Motor neuron (in vitro differentiated cells): ENCODE measurements around the gene NUDT8. TPM values are rescaled to one million over a fixed set of nuclear protein-coding genes. Genes with fewer than 3 reads are reported as not detected.
A peak's percentile ranks its signal among the peaks of the same experiment; 100 is the strongest.

Experiments used
- ATAC-seq, 8 experiments: fragments of 200-7000 bp; cut with Tn5 transposase; replicated peaks in 6 of 8; 2 replicates each; pipeline ENCODE4 v1.8.0; 2021; ENCODE audit warnings: mild to moderate bottlenecking in 8 of 8, moderate library complexity in 8 of 8
- H3K27ac ChIP-seq, 2 donors: fragments of 250-450 bp; sonication (Bioruptor Pico); 2 replicates each; pipeline ENCODE4 v1.9.0; 2021; ENCODE audit warnings: antibody characterized with exemption in 2 of 2, mild to moderate bottlenecking in 2 of 2, moderate library complexity in 1 of 2
- H3K4me1 ChIP-seq, 2 donors: fragments of 250-450 bp; sonication (Bioruptor Pico); replicated peaks in 1 of 2; 2 replicates each; pipeline ENCODE4 v1.6.1; 2021; ENCODE audit warnings: antibody characterized with exemption in 2 of 2, mild to moderate bottlenecking in 2 of 2, moderate library complexity in 1 of 2
- H3K4me3 ChIP-seq, 5 donors: fragments of 250-450 bp; sonication (Bioruptor Pico); 2 replicates each; pipeline ENCODE4 v1.9.0; 2021; ENCODE audit warnings: antibody characterized with exemption in 5 of 5, mild to moderate bottlenecking in 5 of 5, moderate library complexity in 4 of 5
- WGBS, 10 experiments: fragments of 450-650 bp; shearing (Covaris generic); methylation state at CpG; one replicate each; pipeline ENCODE4 v1.0.0; 2022; 5-methylcytosine and 5-hydroxymethylcytosine counted together
- in situ Hi-C, 9 experiments: fragments of 400-800 bp; cut with MboI; loops; one replicate each; pipeline ENCODE4 v1.15.0; 2021; ENCODE audit warnings: low sequenced_read_pairs in 9 of 9, low pct_unique_long_range_greater_than_20kb in 2 of 9; ENCODE audit not compliant: unreplicated experiment in 9 of 9
- total RNA-seq, 8 experiments: library from RNA; unstranded; fragments of 300-600 nt; gene quantifications; 2 replicates each; pipeline versions ENCODE4 v1.2.3 to v1.2.4, GENCODE V29; 2022

The NUDT8 gene
- total RNA-seq, 8 experiments from 2014 or later = 3.3 to 13.3 (median 5.1) TPM

GRCh38 chr11:67615728-67616430, 13.9 kb downstream of the NUDT8 start:
- H3K4me1 ChIP-seq = peaks cover 0 to 2% of the 10 kb centered on the region in 2 donors
- in situ Hi-C loops = no loop called here
- no peak overlapping the region for H3K27ac ChIP-seq
- no peak overlapping the region for H3K4me3 ChIP-seq
- WGBS, 10 experiments = 80 to 87% methylated on average over 1 to 3 of the region's 34 CpGs; no CpG with 5 or more reads in 8 of the 10 experiments
- ATAC-seq = peak in 2 of 8 experiments; percentile 1 to 3

- WGBS, 10 experiments = 80 to 100% (median 93%) methylated on average over 1 to 3 of the region's 18 CpGs; no CpG with 5 or more reads in 7 of the 10 experiments
- in situ Hi-C loops = no loop called here
- H3K27ac ChIP-seq = no peak overlapping the region
- peaks cover 0 to 2% of the 10 kb centered on the region in 2 donors for H3K4me1 ChIP-seq
- ATAC-seq = peak in 7 of 8 experiments; percentile 1 to 50 (median 6)
- H3K4me3 ChIP-seq = no peak overlapping the region
Measured at GRCh38 chr11:67614730-67615714, 14.7 kb downstream of the NUDT8 start.

- in situ Hi-C loops = no loop called here
- Histone ChIP-seq H3K27ac (no peak overlapping the region), H3K4me3 (no peak overlapping the region), H3K4me1 (no peaks in the 10 kb centered on the region)
- WGBS, 10 experiments = 18 to 50% (median 40%) methylated on average over 2 to 4 of the region's 23 CpGs; no CpG with 5 or more reads in 6 of the 10 experiments
- peak; percentile 39 to 78 (median 60) for ATAC-seq
Measured at GRCh38 chr11:67613960-67614715, 15.6 kb downstream of the NUDT8 start.

GRCh38 chr11:67613313-67613959, 16.3 kb downstream of the NUDT8 start:
- in situ Hi-C loops = no loop called here
- WGBS, 10 experiments = 70 to 100% (median 90%) methylated on average over 1 to 9 of the region's 17 CpGs; no CpG with 5 or more reads in 4 of the 10 experiments
- peak in 5 of 8 experiments; percentile 3 to 12 (median 6) for ATAC-seq
- Histone ChIP-seq H3K27ac (no peak overlapping the region), H3K4me3 (no peak overlapping the region), H3K4me1 (no peaks in the 10 kb centered on the region)

- in situ Hi-C loops = no loop called here
- H3K4me3 ChIP-seq = no peak overlapping the region
Measured at GRCh38 chr11:67612751-67613150, 17.0 kb downstream of the NUDT8 start.

GRCh38 chr11:67611704-67612587, 17.8 kb downstream of the NUDT8 start:
- ATAC-seq = no peak
- H3K4me3 ChIP-seq = no peak overlapping the region
- H3K4me1 ChIP-seq = peaks cover 6% of the 10 kb centered on the region in 2 donors
- in situ Hi-C loops = no loop called here
- no peak overlapping the region for H3K27ac ChIP-seq
- 77 to 100% (median 81%) methylated on average over 2 to 6 of the region's 37 CpGs; no CpG with 5 or more reads in 7 of the 10 experiments for WGBS, 10 experiments

More at GRCh38 chr11:67612751-67613150, 17.0 kb downstream of the NUDT8 start:
- Histone ChIP-seq H3K27ac (no peak overlapping the region), H3K4me1 (peaks cover 1 to 2% of the 10 kb centered on the region in 2 donors)
- no peak for ATAC-seq
- 60% methylated on average over 1 of the region's 13 CpGs; no CpG with 5 or more reads in 9 of the 10 experiments for WGBS, 10 experiments

- no peak overlapping the region for H3K27ac ChIP-seq
- in situ Hi-C loops = no loop called here
- peaks cover 7% of the 10 kb centered on the region in 2 donors for H3K4me1 ChIP-seq
- no peak for ATAC-seq
- no peak overlapping the region for H3K4me3 ChIP-seq
- WGBS, 10 experiments = 70 to 90% methylated on average over 2 of the region's 14 CpGs; no CpG with 5 or more reads in 8 of the 10 experiments
Measured at GRCh38 chr11:67611165-67611564, 18.6 kb downstream of the NUDT8 start.

GRCh38 chr11:67610302-67610868, 19.4 kb downstream of the NUDT8 start:
- in situ Hi-C loops = no loop called here
- Histone ChIP-seq H3K4me1 (peaks cover 9 to 12% of the 10 kb centered on the region in 2 donors), H3K27ac (no peak overlapping the region), H3K4me3 (no peak overlapping the region)
- ATAC-seq = no peak
- WGBS, 10 experiments = 70 to 95% (median 92%) methylated on average over 2 to 4 of the region's 15 CpGs; no CpG with 5 or more reads in 6 of the 10 experiments

GRCh38 chr11:67609316-67609715, 20.4 kb downstream of the NUDT8 start:
- 100% methylated on average over 2 of the region's 10 CpGs; no CpG with 5 or more reads in 9 of the 10 experiments for WGBS, 10 experiments
- Histone ChIP-seq H3K27ac (no peak overlapping the region), H3K4me1 (peaks cover 10 to 12% of the 10 kb centered on the region in 2 donors), H3K4me3 (no peak overlapping the region)
- no peak for ATAC-seq
- in situ Hi-C loops = no loop called here

- Histone ChIP-seq H3K27ac (no peak overlapping the region), H3K4me3 (no peak overlapping the region), H3K4me1 (peaks cover 12 to 13% of the 10 kb centered on the region in 2 donors)
- 100% methylated on average over 1 of the region's 8 CpGs; no CpG with 5 or more reads in 8 of the 10 experiments for WGBS, 10 experiments
- no peak for ATAC-seq
- in situ Hi-C loops = no loop called here
Measured at GRCh38 chr11:67608486-67608885, 21.3 kb downstream of the NUDT8 start.

- in situ Hi-C loops = no loop called here
- Histone ChIP-seq H3K4me3 (peak overlapping the region; percentile 67 to 91 (median 82)), H3K4me1 (peaks cover 12 to 17% of the 10 kb centered on the region in 2 donors), H3K27ac (peak overlapping the region; percentile 67 to 80)
- WGBS, 10 experiments = 11 to 100% (median 40%) methylated on average over 1 to 7 of the region's 9 CpGs; no CpG with 5 or more reads in 3 of the 10 experiments
- no peak for ATAC-seq
Measured at GRCh38 chr11:67607507-67607906, 22.2 kb downstream of the NUDT8 start.
